Loucy (cell line): ENCODE results near the gene DENND4B.

Source experiments
- CTCF ChIP-seq: fragments of 200-600 bp; sonication (generic); conservative IDR thresholded peaks from 2 replicates; pipeline ENCODE4 v1.5.1; 2014; ENCODE audit warnings: mild to moderate bottlenecking, antibody characterized with exemption, low read length
- EZH2phosphoT487 ChIP-seq: fragments of 200-600 bp; IDR thresholded peaks from 2 replicates; pipeline ENCODE4 v1.6.1; 2018; ENCODE audit warnings: antibody characterized with exemption, mild to moderate bottlenecking, moderate library complexity, borderline replicate concordance

GRCh38 chr1:153936011-153936802 lies 10.3 kb downstream of the DENND4B start:
- no peak for TF ChIP-seq CTCF
- TF ChIP-seq EZH2phosphoT487 = no peak
